ES-I3 (cell line): ENCODE data around the gene COL23A1.

ENCODE experiments used
- H3K36me3 ChIP-seq: 2 replicates; pipeline ENCODE4 v1.6.1; 2013; ENCODE audit warnings: mild to moderate bottlenecking, low read length, control low read depth, moderate library complexity; ENCODE audit not compliant: insufficient read depth
- H3K4me1 ChIP-seq: 2 replicates; pipeline ENCODE4 v1.6.1; 2013; ENCODE audit warnings: mild to moderate bottlenecking, control low read depth, low read length; ENCODE audit not compliant: insufficient read depth
- H3K9ac ChIP-seq: 2 replicates; pipeline ENCODE4 v1.6.1; 2013; ENCODE audit warnings: low read depth, mild to moderate bottlenecking, low read length, moderate library complexity
- H3K9me3 ChIP-seq: 2 replicates; pipeline ENCODE4 v1.6.1; 2013; ENCODE audit warnings: mild to moderate bottlenecking, low read length, moderate library complexity; ENCODE audit not compliant: control insufficient read depth, insufficient read depth

The COL23A1 gene

GRCh38 chr5:178580271-178580955 lies 9.8 kb downstream of the COL23A1 start:
- Histone ChIP-seq H3K9ac (no peak overlapping the region), H3K4me1 (peaks cover 11% of the 10 kb centered on the region), H3K9me3 (no peaks in the 10 kb centered on the region), H3K36me3 (no peaks in the 10 kb centered on the region)

- peaks cover under 1% of the 10 kb centered on the region; the same call in 1 of the 2 replicates for H3K9me3 ChIP-seq
These were observed 12.2 kb downstream of the COL23A1 start for GRCh38 chr5:178577944-178578343.

GRCh38 chr5:178577376-178577839 lies 12.8 kb downstream of the COL23A1 start:
- Histone ChIP-seq H3K9me3 (peaks cover 6% of the 10 kb centered on the region; the same call in 1 of the 2 replicates), H3K9ac (peak overlapping the region; percentile 84), H3K36me3 (peaks cover 6% of the 10 kb centered on the region), H3K4me1 (peaks cover 13% of the 10 kb centered on the region)

More at GRCh38 chr5:178577944-178578343, 12.2 kb downstream of the COL23A1 start:
- Histone ChIP-seq H3K9ac (peak overlapping the region; percentile 84; the same call in 1 of the 2 replicates), H3K4me1 (peaks cover 13% of the 10 kb centered on the region), H3K36me3 (peaks cover 4% of the 10 kb centered on the region; the same call in 1 of the 2 replicates)

GRCh38 chr5:178576591-178577351 lies 13.4 kb downstream of the COL23A1 start:
- Histone ChIP-seq H3K9ac (peak overlapping the region; percentile 84), H3K9me3 (peaks cover 6% of the 10 kb centered on the region; the same call in 1 of the 2 replicates), H3K4me1 (peaks cover 13% of the 10 kb centered on the region), H3K36me3 (peaks cover 6% of the 10 kb centered on the region)

DNA sequence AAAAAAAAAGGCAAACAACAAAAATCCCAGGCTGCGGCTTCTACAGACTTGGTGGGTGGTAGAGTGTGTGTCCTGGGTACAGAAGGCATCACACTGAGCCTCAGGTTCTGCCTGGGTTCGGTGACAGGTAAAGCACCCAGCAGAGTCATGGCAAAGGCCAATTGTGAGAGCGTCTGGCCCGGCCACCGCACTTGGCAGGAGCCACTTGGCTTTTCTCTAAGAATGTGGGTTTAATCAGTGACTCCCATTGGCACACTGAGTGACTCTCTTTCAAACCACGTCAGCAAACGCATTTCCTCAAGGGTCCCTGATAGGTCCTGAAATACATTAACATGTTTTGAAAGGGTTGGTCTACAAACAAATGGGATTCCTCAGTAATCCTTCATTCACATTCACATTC lies 17.0 kb downstream of the COL23A1 start:
- H3K4me1 ChIP-seq: peaks cover 13% of the 10 kb centered on the region
- peaks cover 6% of the 10 kb centered on the region; the same call in 1 of the 2 replicates for H3K9me3 ChIP-seq
- peaks cover 6% of the 10 kb centered on the region for H3K36me3 ChIP-seq
- no peak overlapping the region for H3K9ac ChIP-seq

DNA sequence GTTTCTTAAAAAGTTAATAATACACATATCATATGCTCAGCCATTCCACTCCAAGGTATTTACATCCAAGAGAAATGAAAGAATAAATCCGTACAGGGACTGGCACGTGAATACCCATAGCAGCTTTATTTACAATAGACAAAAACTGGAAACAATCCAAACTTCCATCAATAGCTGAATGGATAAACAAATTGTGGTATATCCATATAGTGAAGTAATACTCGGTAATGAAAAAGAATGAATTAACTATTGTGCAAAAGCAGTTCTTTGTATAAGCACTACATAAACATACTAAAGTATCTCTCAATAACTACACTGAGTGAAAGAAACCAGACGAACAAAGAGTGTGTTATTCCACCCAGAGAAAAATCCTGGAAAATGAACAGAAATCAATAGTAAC lies 17.6 kb downstream of the COL23A1 start:
- Histone ChIP-seq H3K9ac (no peak overlapping the region), H3K9me3 (peaks cover 6% of the 10 kb centered on the region; the same call in 1 of the 2 replicates), H3K4me1 (peaks cover 10% of the 10 kb centered on the region), H3K36me3 (peaks cover 6% of the 10 kb centered on the region)

DNA sequence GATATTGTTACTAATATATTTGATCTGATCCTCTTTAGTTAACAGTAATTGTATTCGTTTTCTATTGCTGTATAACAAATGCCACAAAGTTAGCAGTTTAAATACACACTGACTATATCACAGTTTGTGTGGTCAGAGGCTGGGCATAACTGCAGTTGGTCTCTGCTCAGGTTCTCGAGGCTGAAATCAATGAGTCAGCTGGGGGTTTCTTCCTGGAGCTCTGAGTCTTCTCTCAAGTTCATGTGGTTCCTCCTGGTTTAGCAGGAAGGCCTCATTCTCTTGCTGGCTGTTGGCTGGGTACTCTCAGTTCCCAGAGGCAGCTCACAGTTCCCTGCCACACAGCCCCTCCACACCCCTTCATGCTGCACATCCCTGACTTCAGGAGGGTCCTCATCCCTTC lies 20.7 kb downstream of the COL23A1 start:
- Histone ChIP-seq H3K4me1 (peaks cover 9% of the 10 kb centered on the region), H3K9me3 (peaks cover 6% of the 10 kb centered on the region; the same call in 1 of the 2 replicates), H3K36me3 (peaks cover 6% of the 10 kb centered on the region), H3K9ac (no peak overlapping the region)

GRCh38 chr5:178564811-178565550 lies 25.2 kb downstream of the COL23A1 start:
- no peak overlapping the region for H3K9ac ChIP-seq
- H3K4me1 ChIP-seq: peaks cover 31% of the 10 kb centered on the region
- H3K36me3 ChIP-seq: no peaks in the 10 kb centered on the region; the same call in 1 of the 2 replicates
- H3K9me3 ChIP-seq: no peaks in the 10 kb centered on the region; the same call in 1 of the 2 replicates

DNA sequence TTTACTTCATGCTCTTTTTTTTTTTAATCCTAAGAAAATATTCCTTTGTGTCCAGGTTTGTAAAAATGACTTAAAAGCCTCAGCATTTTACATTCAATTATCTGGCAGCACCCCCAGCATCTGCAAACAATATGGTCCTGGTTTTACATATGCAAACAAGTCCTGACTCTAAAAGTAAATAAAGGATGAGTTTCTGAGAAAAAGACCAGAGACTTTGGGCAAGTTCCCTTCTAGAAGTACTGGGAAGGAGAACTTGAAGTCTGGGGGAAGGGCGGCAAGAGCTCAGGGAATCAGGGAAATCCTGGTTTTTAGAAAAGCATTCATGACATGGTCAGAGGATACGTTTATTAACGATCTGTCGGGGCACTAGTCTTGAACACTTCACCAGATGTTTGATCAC lies 25.8 kb downstream of the COL23A1 start:
- no peak overlapping the region for H3K9ac ChIP-seq

GRCh38 chr5:178563621-178564020 lies 26.6 kb downstream of the COL23A1 start:
- Histone ChIP-seq H3K4me1 (peaks cover 33% of the 10 kb centered on the region), H3K9ac (no peak overlapping the region), H3K36me3 (no peaks in the 10 kb centered on the region; the same call in 1 of the 2 replicates), H3K9me3 (no peaks in the 10 kb centered on the region; the same call in 1 of the 2 replicates)

More for the DNA sequence above, 25.8 kb downstream of the COL23A1 start:
- Histone ChIP-seq H3K9me3 (no peaks in the 10 kb centered on the region; the same call in 1 of the 2 replicates), H3K4me1 (peaks cover 33% of the 10 kb centered on the region), H3K36me3 (no peaks in the 10 kb centered on the region; the same call in 1 of the 2 replicates)

GRCh38 chr5:178561746-178562264 lies 28.4 kb downstream of the COL23A1 start:
- no peaks in the 10 kb centered on the region; the same call in 1 of the 2 replicates for H3K36me3 ChIP-seq

GRCh38 chr5:178560911-178561310 lies 29.3 kb downstream of the COL23A1 start:
- H3K36me3 ChIP-seq: no peaks in the 10 kb centered on the region; the same call in 1 of the 2 replicates
- no peak overlapping the region for H3K9ac ChIP-seq
- H3K4me1 ChIP-seq: peaks cover 33% of the 10 kb centered on the region
- H3K9me3 ChIP-seq: no peaks in the 10 kb centered on the region; the same call in 1 of the 2 replicates

More at GRCh38 chr5:178561746-178562264, 28.4 kb downstream of the COL23A1 start:
- no peak overlapping the region for H3K9ac ChIP-seq
- no peaks in the 10 kb centered on the region; the same call in 1 of the 2 replicates for H3K9me3 ChIP-seq
- peaks cover 33% of the 10 kb centered on the region for H3K4me1 ChIP-seq

DNA sequence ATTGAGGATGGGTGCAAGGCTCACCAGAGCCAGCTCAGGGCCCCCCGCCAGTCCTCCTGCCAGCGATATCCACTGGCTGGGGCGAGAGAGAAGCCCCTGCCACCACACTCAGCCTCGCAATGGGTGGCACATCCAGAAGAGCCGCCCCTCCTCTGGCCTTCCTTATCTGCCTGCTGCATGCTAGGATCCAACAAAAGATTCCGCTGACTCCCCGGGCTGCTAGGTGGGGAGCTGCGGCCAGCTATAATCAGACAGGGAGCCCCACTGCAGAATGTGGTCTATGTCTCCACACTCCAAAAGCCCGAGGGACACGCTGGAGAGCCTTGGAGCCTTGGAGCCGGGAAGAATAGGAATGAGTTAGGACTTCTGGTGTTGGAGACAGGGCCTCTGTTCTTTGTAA lies 32.8 kb downstream of the COL23A1 start:
- no peak overlapping the region for H3K9ac ChIP-seq
- H3K4me1 ChIP-seq: peaks cover 30% of the 10 kb centered on the region
- H3K36me3 ChIP-seq: no peaks in the 10 kb centered on the region; the same call in 1 of the 2 replicates
- H3K9me3 ChIP-seq: no peaks in the 10 kb centered on the region; the same call in 1 of the 2 replicates
